B cell (primary cell): ENCODE data around the gene TNIK. TPM values are rescaled to one million over a fixed set of nuclear protein-coding genes. Genes with fewer than 3 reads are reported as not detected.
"Not testable (repeated sequence)": the region's sequence is repeated elsewhere in the genome, so short reads cannot be mapped to it uniquely, and the experiment has no call there.

Source experiments
- ATAC-seq: fragments of 200-7000 bp; cut with Tn5 transposase; one replicate; pipeline ENCODE4 v1.10.0; 2021; ENCODE audit warnings: low read depth, mild to moderate bottlenecking, moderate number of reproducible peaks, moderate library complexity
- CTCF ChIA-PET: fragments of 350-600 bp; sonication (Branson Sonifier 250); formaldehyde crosslinking; loops from one replicate; lab custom pipeline; 2021; ENCODE audit warnings: antibody characterized with exemption, inconsistent platforms; lab: Charles Lee
- POLR2A ChIA-PET: fragments of 350-600 bp; sonication (Branson Sonifier 250); formaldehyde crosslinking; loops from one replicate; lab custom pipeline; 2021; ENCODE audit warnings: antibody characterized with exemption; lab: Charles Lee
- DNase-seq: peaks from one replicate; pipeline ENCODE4 v3.0.0; 2013
- H2AFZ ChIP-seq: 2 replicates; pipeline ENCODE4 v1.6.1; 2012; ENCODE audit warnings: mild to moderate bottlenecking, low read depth, low read length; ENCODE audit not compliant: insufficient read depth, poor library complexity, severe bottlenecking
- H3K27ac ChIP-seq, 2 donors: 1 replicate in 1 of 2; 2 replicates in 1 of 2; pipeline ENCODE4 v1.5.1; 2012 to 2013; ENCODE audit warnings: low read length in 2 of 2, mild to moderate bottlenecking in 2 of 2, moderate library complexity in 1 of 2
- H3K27me3 ChIP-seq, 4 experiments: fragments of 200-600 bp in 1 of 4; sonication (generic) in 1 of 4; replicated peaks in 1 of 4; 1 replicate in 2 of 4; 2 replicates in 2 of 4; pipeline versions ENCODE4 v1.6.1 to v1.7.0; 2013 to 2016; ENCODE audit warnings: low read length in 3 of 4, mild to moderate bottlenecking in 2 of 4, mixed read lengths in 1 of 4, moderate library complexity in 1 of 4; ENCODE audit not compliant: insufficient read depth in 4 of 4, control insufficient read depth in 3 of 4; ENCODE audit errors: control extremely low read depth in 1 of 4
- H3K36me3 ChIP-seq, 2 experiments: replicated peaks in 1 of 2; 1 replicate in 1 of 2; 2 replicates in 1 of 2; pipeline versions ENCODE4 v1.6.1 to v1.7.1; 2013; ENCODE audit warnings: low read length in 1 of 2; ENCODE audit not compliant: insufficient read depth in 2 of 2, control insufficient read depth in 1 of 2; ENCODE audit errors: control extremely low read depth in 1 of 2, extremely low read depth in 1 of 2
- H3K4me1 ChIP-seq, 2 donors: fragments of 200-600 bp in 1 of 2; sonication (generic) in 1 of 2; 1 replicate in 1 of 2; 2 replicates in 1 of 2; pipeline versions ENCODE4 v1.5.1 to v1.6.1; 2013 to 2017; ENCODE audit warnings: low read length in 2 of 2; ENCODE audit not compliant: control insufficient read depth in 2 of 2, insufficient read depth in 2 of 2
- H3K4me2 ChIP-seq: replicated peaks from 2 replicates; pipeline ENCODE3; 2012; ENCODE audit warnings: mild to moderate bottlenecking, low read depth, low read length; ENCODE audit not compliant: poor library complexity, severe bottlenecking
- H3K4me3 ChIP-seq, 5 experiments: fragments of 200-600 bp in 1 of 5; sonication (generic) in 1 of 5; 1 replicate in 3 of 5; 2 replicates in 2 of 5; pipeline versions ENCODE4 v1.5.1 to v1.7.0; 2011 to 2016; ENCODE audit warnings: low read length in 4 of 5, mild to moderate bottlenecking in 4 of 5, low read depth in 2 of 5, control low read depth in 1 of 5, moderate library complexity in 1 of 5; ENCODE audit not compliant: insufficient read depth in 1 of 5; ENCODE audit errors: control extremely low read depth in 1 of 5, extremely low read depth in 1 of 5
- H3K79me2 ChIP-seq: fragments of 200-600 bp; sonication (generic); one replicate; pipeline ENCODE4 v1.6.0; 2016; ENCODE audit warnings: low read length; ENCODE audit not compliant: control insufficient read depth, insufficient read depth
- H3K9ac ChIP-seq: fragments of 200-600 bp; sonication (generic); 2 replicates; pipeline ENCODE4 v1.6.1; 2017; ENCODE audit warnings: mild to moderate bottlenecking, low read length, moderate library complexity
- H3K9me3 ChIP-seq, 3 donors: one replicate each; pipeline versions ENCODE4 v1.6.1 to v1.7.1; 2013; ENCODE audit warnings: low read length in 2 of 3; ENCODE audit not compliant: control insufficient read depth in 2 of 3, insufficient read depth in 1 of 3; ENCODE audit errors: control extremely low read depth in 1 of 3
- H4K20me1 ChIP-seq: 2 replicates; pipeline ENCODE4 v1.6.0; 2012; ENCODE audit warnings: mild to moderate bottlenecking, low read length; ENCODE audit not compliant: insufficient read depth, control insufficient read depth, poor library complexity, severe bottlenecking
- H3K27ac Mint-ChIP-seq: one replicate; pipeline ENCODE4 v1.8.0; 2021; ENCODE audit warnings: mixed read lengths
- H3K27me3 Mint-ChIP-seq: one replicate; pipeline ENCODE4 v1.8.0; 2021; ENCODE audit warnings: mixed read lengths
- H3K4me1 Mint-ChIP-seq: one replicate; pipeline ENCODE4 v1.8.0; 2021; ENCODE audit warnings: mixed read lengths
- H3K4me3 Mint-ChIP-seq: one replicate; pipeline ENCODE4 v1.8.0; 2021; ENCODE audit warnings: mixed read lengths
- H3K9me3 Mint-ChIP-seq: one replicate; pipeline ENCODE4 v1.8.0; 2022; ENCODE audit warnings: mixed read lengths; ENCODE audit not compliant: insufficient read depth
- CTCF ChIP-seq: fragments of 200-600 bp; IDR thresholded peaks from one replicate; pipeline ENCODE4 v1.8.0; 2022; ENCODE audit warnings: antibody characterized with exemption, mild to moderate bottlenecking
- EZH2 ChIP-seq: IDR thresholded peaks from 2 replicates; pipeline ENCODE4 v1.6.1; 2012; ENCODE audit warnings: borderline replicate concordance, low read depth, mild to moderate bottlenecking, moderate library complexity, low read length; ENCODE audit not compliant: insufficient read depth, poor library complexity, severe bottlenecking
- WGBS: methylation state at CpG from one replicate; pipeline ENCODE4 v1.1.5; 2013; ENCODE audit warnings: missing lambda C conversion rate; ENCODE audit not compliant: insufficient coverage; 5-methylcytosine and 5-hydroxymethylcytosine counted together
- intact Hi-C: fragments of 100-400 bp; cut with micrococcal nuclease; formaldehyde crosslinking; loops from one replicate; pipeline ENCODE4 v1.10.0; 2022
- polyA plus RNA-seq: library from polyadenylated mRNA; depleted of rRNA; stranded (reverse); fragments of >200 nt; gene quantifications from 2 replicates; pipeline ENCODE4 v1.2.3, GENCODE V29; 2012
- total RNA-seq, 2 donors: library from RNA; stranded (reverse); fragments of 120-200 nt in 1 of 2; gene quantifications; 1 replicate in 1 of 2; 2 replicates in 1 of 2; pipeline versions ENCODE4 v1.2.3 to v1.2.4, GENCODE V29; 2013 to 2022

The TNIK gene
- total and polyA plus RNA-seq, 2 donors (not counting 1 experiment from before 2014, with no cell fraction given) = 0.66 to 7.7 TPM

- ChIA-PET CTCF (no interaction called here), POLR2A (no interaction called here)
- no peaks in the 10 kb centered on the region for H3K9me3 ChIP-seq
- H3K9me3 Mint-ChIP-seq = peaks cover 5% of the 10 kb centered on the region
- TF ChIP-seq CTCF (no peak), EZH2 (no peak)
- 100% methylated on average over 2 of the region's 6 CpGs for WGBS
- H3K27ac ChIP-seq = no peak overlapping the region
- H3K27ac Mint-ChIP-seq = no peak overlapping the region
- DNase-seq (no peak), ATAC-seq (no peak)
- no peaks in the 10 kb centered on the region for H3K79me2 ChIP-seq
- no peaks in the 10 kb centered on the region for H3K36me3 ChIP-seq
- no peak overlapping the region for H3K4me2 ChIP-seq
- intact Hi-C loops = no loop called here
- H3K4me1 ChIP-seq = no peaks in the 10 kb centered on the region
- H2AFZ ChIP-seq = no peak overlapping the region
- no peak overlapping the region for H3K4me3 Mint-ChIP-seq
- H3K27me3 ChIP-seq = no peaks in the 10 kb centered on the region
- no peaks in the 10 kb centered on the region for H4K20me1 ChIP-seq
- no peak overlapping the region for H3K9ac ChIP-seq
- H3K4me3 ChIP-seq = no peak overlapping the region
- no peaks in the 10 kb centered on the region for H3K27me3 Mint-ChIP-seq
- no peaks in the 10 kb centered on the region for H3K4me1 Mint-ChIP-seq
Observed at GRCh38 chr3:171306631-171307030, 153.6 kb downstream of the TNIK start.

- intact Hi-C loops, H3K79me2 ChIP-seq, H3K4me1 Mint-ChIP-seq, H3K4me3 Mint-ChIP-seq, H3K27ac ChIP-seq, POLR2A ChIA-PET, H3K27me3 Mint-ChIP-seq, H3K27me3 ChIP-seq, H3K36me3 ChIP-seq, H3K9ac ChIP-seq, H3K4me3 ChIP-seq, H3K27ac Mint-ChIP-seq, H4K20me1 ChIP-seq, H3K4me1 ChIP-seq, DNase-seq, ATAC-seq, CTCF ChIA-PET, H2AFZ ChIP-seq, H3K9me3 ChIP-seq, H3K4me2 ChIP-seq, H3K9me3 Mint-ChIP-seq: not testable (repeated sequence)
- WGBS = no CpG with 5 or more reads among the region's 3 CpGs
Observed at GRCh38 chr3:171305823-171306222, 154.4 kb downstream of the TNIK start.

GRCh38 chr3:171304498-171304897, 155.7 kb downstream of the TNIK start:
- intact Hi-C loops = not testable (repeated sequence)

More at GRCh38 chr3:171304498-171304897, 155.7 kb downstream of the TNIK start:
- H3K27me3 ChIP-seq, CTCF ChIA-PET, H3K79me2 ChIP-seq, H3K27me3 Mint-ChIP-seq, H3K4me3 ChIP-seq, H3K9me3 ChIP-seq, H3K4me2 ChIP-seq, H3K36me3 ChIP-seq, H3K4me1 Mint-ChIP-seq, H3K9me3 Mint-ChIP-seq, H3K27ac Mint-ChIP-seq, DNase-seq, H3K4me3 Mint-ChIP-seq, POLR2A ChIA-PET, H3K4me1 ChIP-seq, ATAC-seq, H4K20me1 ChIP-seq, H3K9ac ChIP-seq, H3K27ac ChIP-seq, H2AFZ ChIP-seq: not testable (repeated sequence)
- WGBS = no CpG with 5 or more reads among the region's 4 CpGs
